CD4-positive, CD25-positive, alpha-beta regulatory T cell (primary cell): ENCODE measurements around the gene TREH. TPM values are rescaled to one million over a fixed set of nuclear protein-coding genes. Genes with fewer than 3 reads are reported as not detected.
A peak's percentile ranks its signal among the peaks of the same experiment; 100 is the strongest.
"Not testable (repeated sequence)": the region's sequence is repeated elsewhere in the genome, so short reads cannot be mapped to it uniquely, and the experiment has no call there.

Experiments
- ATAC-seq, 2 donors: fragments of 150-1000 bp; cut with Tn5 transposase; one replicate each; pipeline ENCODE4 v1.10.0; 2021; ENCODE audit warnings: low read depth in 2 of 2, moderate number of reproducible peaks in 2 of 2, moderate library complexity in 1 of 2
- DNase-seq, 3 donors: peaks; one replicate each; pipeline versions ENCODE4 v3.0.0 to v3.0.0-alpha.2; 2012 to 2022; ENCODE audit warnings: mixed read lengths in 1 of 3
- H3K27ac ChIP-seq: one replicate; pipeline ENCODE4 v1.7.0; 2013; ENCODE audit warnings: mild to moderate bottlenecking, low read length; ENCODE audit not compliant: insufficient read depth, poor library complexity, severe bottlenecking
- H3K27me3 ChIP-seq: one replicate; pipeline ENCODE4 v1.7.0; 2013; ENCODE audit warnings: low read length; ENCODE audit not compliant: control insufficient read depth, insufficient read depth
- H3K36me3 ChIP-seq: one replicate; pipeline ENCODE4 v1.7.0; 2013; ENCODE audit warnings: mild to moderate bottlenecking, low read length, moderate library complexity; ENCODE audit not compliant: control insufficient read depth, insufficient read depth
- H3K4me1 ChIP-seq: 2 replicates; pipeline ENCODE4 v1.7.0; 2013; ENCODE audit warnings: mild to moderate bottlenecking, low read length; ENCODE audit not compliant: insufficient read depth, control insufficient read depth, poor library complexity, severe bottlenecking
- H3K4me3 ChIP-seq: one replicate; pipeline ENCODE4 v1.7.0; 2013; ENCODE audit warnings: low read depth, mild to moderate bottlenecking, low read length, moderate library complexity
- H3K9me3 ChIP-seq, 2 experiments: 1 replicate in 1 of 2; 2 replicates in 1 of 2; pipeline ENCODE4 v1.7.0; 2013; ENCODE audit warnings: low read length in 2 of 2, mild to moderate bottlenecking in 1 of 2, moderate library complexity in 1 of 2; ENCODE audit not compliant: control insufficient read depth in 2 of 2
- H3K27ac Mint-ChIP-seq, 3 donors: one replicate each; pipeline ENCODE4 v1.8.0; 2020 to 2022; ENCODE audit warnings: mild to moderate bottlenecking in 3 of 3, mixed read lengths in 3 of 3, moderate library complexity in 2 of 3
- H3K27me3 Mint-ChIP-seq: one replicate; pipeline ENCODE4 v1.8.0; 2022; ENCODE audit warnings: mild to moderate bottlenecking, mixed read lengths
- H3K36me3 Mint-ChIP-seq: one replicate; pipeline ENCODE4 v1.8.0; 2020; ENCODE audit warnings: mixed read lengths
- H3K4me1 Mint-ChIP-seq, 4 donors: one replicate each; pipeline ENCODE4 v1.8.0; 2020 to 2022; ENCODE audit warnings: mixed read lengths in 4 of 4, mild to moderate bottlenecking in 1 of 4
- H3K4me3 Mint-ChIP-seq, 4 donors: one replicate each; pipeline ENCODE4 v1.8.0; 2020 to 2022; ENCODE audit warnings: mild to moderate bottlenecking in 4 of 4, mixed read lengths in 4 of 4, moderate library complexity in 3 of 4
- H3K9me3 Mint-ChIP-seq, 7 donors: one replicate each; pipeline ENCODE4 v1.8.0; 2020 to 2022; ENCODE audit warnings: mixed read lengths in 7 of 7, mild to moderate bottlenecking in 3 of 7, moderate library complexity in 2 of 7
- polyA plus RNA-seq, 4 donors: library from polyadenylated mRNA; unstranded; fragments of 300-500 nt; fragmentation: Illumina TruSeq; gene quantifications; one replicate each; pipeline ENCODE4 v1.2.3, GENCODE V29; 2021
- total RNA-seq: library from RNA; stranded (reverse); gene quantifications from one replicate; pipeline ENCODE4 v1.2.3, GENCODE V29; 2022

The TREH gene
- total and polyA plus RNA-seq, 5 donors from 2014 or later, result not detected

- not testable (repeated sequence) for H3K4me1 ChIP-seq, H3K36me3 Mint-ChIP-seq, H3K27ac ChIP-seq, H3K4me1 Mint-ChIP-seq, DNase-seq, H3K27me3 Mint-ChIP-seq, H3K27me3 ChIP-seq, H3K9me3 Mint-ChIP-seq, ATAC-seq, H3K4me3 ChIP-seq, H3K9me3 ChIP-seq, H3K4me3 Mint-ChIP-seq, H3K36me3 ChIP-seq
- H3K27ac Mint-ChIP-seq, result peak overlapping the region in 1 of 3 donors; percentile 22
Measured at GRCh38 chr11:118717733-118718132, 38.3 kb upstream of the TREH start.

GRCh38 chr11:118717221-118717620, 37.8 kb upstream of the TREH start:
- H3K4me3 Mint-ChIP-seq, H3K4me1 ChIP-seq, H3K9me3 Mint-ChIP-seq, H3K4me3 ChIP-seq, H3K36me3 ChIP-seq, H3K27me3 Mint-ChIP-seq, H3K36me3 Mint-ChIP-seq, H3K9me3 ChIP-seq, ATAC-seq, DNase-seq, H3K27ac ChIP-seq, H3K27me3 ChIP-seq, H3K4me1 Mint-ChIP-seq: not testable (repeated sequence)
- H3K27ac Mint-ChIP-seq, result peak overlapping the region in 1 of 3 donors; percentile 62

- Histone ChIP-seq H3K4me1 (peaks cover 4% of the 10 kb centered on the region), H3K36me3 (no peaks in the 10 kb centered on the region), H3K9me3 (no peaks in the 10 kb centered on the region), H3K27me3 (no peaks in the 10 kb centered on the region), H3K27ac (no peak overlapping the region), H3K4me3 (no peak overlapping the region)
- Mint-ChIP-seq H3K4me1 (peaks cover 0 to 8% (median 3%) of the 10 kb centered on the region in 4 donors), H3K9me3 (peaks cover 0 to 3% (median 0%) of the 10 kb centered on the region in 7 donors), H3K27me3 (no peaks in the 10 kb centered on the region), H3K4me3 (no peak overlapping the region), H3K36me3 (no peaks in the 10 kb centered on the region), H3K27ac (peak overlapping the region; percentile 14 to 72 (median 23))
- no peak for DNase-seq
- ATAC-seq, result no peak
Measured at GRCh38 chr11:118715837-118716260, 36.4 kb upstream of the TREH start.

GRCh38 chr11:118715245-118715831, 35.9 kb upstream of the TREH start:
- Mint-ChIP-seq H3K4me3 (no peak overlapping the region), H3K9me3 (peaks cover 0 to 3% (median 0%) of the 10 kb centered on the region in 7 donors), H3K27me3 (no peaks in the 10 kb centered on the region), H3K27ac (peak overlapping the region in 2 of 3 donors; percentile 23 to 72), H3K4me1 (peaks cover 0 to 8% (median 3%) of the 10 kb centered on the region in 4 donors), H3K36me3 (no peaks in the 10 kb centered on the region)
- no peak for ATAC-seq
- H3K27me3 ChIP-seq, result no peaks in the 10 kb centered on the region
- no peaks in the 10 kb centered on the region for H3K9me3 ChIP-seq
- no peak overlapping the region for H3K4me3 ChIP-seq
- H3K4me1 ChIP-seq, result peaks cover 4% of the 10 kb centered on the region
- H3K36me3 ChIP-seq, result no peaks in the 10 kb centered on the region
- DNase-seq, result no peak
- H3K27ac ChIP-seq, result no peak overlapping the region

GRCh38 chr11:118714816-118715215, 35.4 kb upstream of the TREH start:
- ATAC-seq, result no peak

GRCh38 chr11:118714416-118714815, 35.0 kb upstream of the TREH start:
- not testable (repeated sequence) for H3K27me3 ChIP-seq, H3K4me3 ChIP-seq, H3K9me3 Mint-ChIP-seq, H3K4me1 Mint-ChIP-seq, H3K4me3 Mint-ChIP-seq, ATAC-seq, H3K36me3 ChIP-seq, H3K27me3 Mint-ChIP-seq, H3K4me1 ChIP-seq, H3K36me3 Mint-ChIP-seq, H3K9me3 ChIP-seq, H3K27ac ChIP-seq, DNase-seq
- peak overlapping the region in 1 of 3 donors; percentile 44 for H3K27ac Mint-ChIP-seq

More at GRCh38 chr11:118714816-118715215, 35.4 kb upstream of the TREH start:
- Mint-ChIP-seq H3K36me3 (no peaks in the 10 kb centered on the region), H3K4me3 (no peak overlapping the region), H3K27ac (peak overlapping the region in 2 of 3 donors; percentile 44 to 66), H3K4me1 (peaks cover 0 to 8% (median 3%) of the 10 kb centered on the region in 4 donors), H3K27me3 (no peaks in the 10 kb centered on the region), H3K9me3 (peaks cover 0 to 3% (median 0%) of the 10 kb centered on the region in 7 donors)
- no peak for DNase-seq
- no peaks in the 10 kb centered on the region for H3K27me3 ChIP-seq
- peaks cover 4% of the 10 kb centered on the region for H3K4me1 ChIP-seq
- H3K9me3 ChIP-seq, result no peaks in the 10 kb centered on the region
- H3K4me3 ChIP-seq, result no peak overlapping the region
- H3K27ac ChIP-seq, result no peak overlapping the region
- H3K36me3 ChIP-seq, result no peaks in the 10 kb centered on the region

- Histone ChIP-seq H3K36me3 (no peaks in the 10 kb centered on the region), H3K4me3 (no peak overlapping the region), H3K27ac (no peak overlapping the region), H3K4me1 (peaks cover 31% of the 10 kb centered on the region), H3K27me3 (no peaks in the 10 kb centered on the region), H3K9me3 (no peaks in the 10 kb centered on the region)
- Mint-ChIP-seq H3K9me3 (peaks cover 0 to 2% (median 0%) of the 10 kb centered on the region in 7 donors), H3K27me3 (peaks cover 6% of the 10 kb centered on the region), H3K4me1 (peaks cover 17 to 50% (median 29%) of the 10 kb centered on the region in 4 donors), H3K4me3 (no peak overlapping the region), H3K36me3 (no peaks in the 10 kb centered on the region), H3K27ac (peak overlapping the region in 1 of 3 donors; percentile 38)
- DNase-seq (no peak), ATAC-seq (no peak)
Measured at GRCh38 chr11:118708296-118708695, 28.8 kb upstream of the TREH start.

- H3K4me3 Mint-ChIP-seq, result no peak overlapping the region
- no peak for DNase-seq
- H3K9me3 Mint-ChIP-seq, result peaks cover 0 to 2% (median 0%) of the 10 kb centered on the region in 7 donors
- H3K36me3 Mint-ChIP-seq, result no peaks in the 10 kb centered on the region
- no peaks in the 10 kb centered on the region for H3K27me3 ChIP-seq
- H3K27ac Mint-ChIP-seq, result peak overlapping the region; percentile 9 to 97 (median 97)
- peaks cover 18 to 63% (median 30%) of the 10 kb centered on the region in 4 donors for H3K4me1 Mint-ChIP-seq
- no peak overlapping the region for H3K27ac ChIP-seq
- no peak for ATAC-seq
- H3K36me3 ChIP-seq, result no peaks in the 10 kb centered on the region
- no peak overlapping the region for H3K4me3 ChIP-seq
- peaks cover 41% of the 10 kb centered on the region for H3K4me1 ChIP-seq
- peaks cover 6% of the 10 kb centered on the region for H3K27me3 Mint-ChIP-seq
- H3K9me3 ChIP-seq, result no peaks in the 10 kb centered on the region
Measured at GRCh38 chr11:118706546-118706825, 27.0 kb upstream of the TREH start.
